Measurements from ENCODE around the gene CLEC20A. TPM values are rescaled to one million over a fixed set of nuclear protein-coding genes. Genes with fewer than 3 reads are reported as not detected.

Gene CLEC20A
- total RNA-seq, 2 donors from 2014 or later: 3.0 TPM; not detected in 1

GRCh38 chr1:178464141-178464540 lies 32.6 kb downstream of the CLEC20A start:
- no peak for DNase-seq (ENCODE audit: low spot score)
- no peak for ATAC-seq (ENCODE audit: insufficient number of reproducible peaks, low FRiP score, low read depth)
- Histone ChIP-seq H3K27ac (no peak overlapping the region), H3K4me3 (no peak overlapping the region), H3K4me1 (ENCODE audit: control insufficient read depth in 1 of 2, low read depth in 2 of 2) (peaks cover 9 to 21% of the 10 kb centered on the region in 2 donors), H3K36me3 (peaks cover 19% of the 10 kb centered on the region), H3K9me3 (no peaks in the 10 kb centered on the region), H3K27me3 (replicated peaks; ENCODE audit: insufficient read depth) (no peaks in the 10 kb centered on the region)
- no peak for TF ChIP-seq CTCF (IDR thresholded peaks at IDR 0.05)

- ATAC-seq (ENCODE audit: insufficient number of reproducible peaks, low FRiP score, low read depth): no peak
- Histone ChIP-seq H3K9me3 (no peaks in the 10 kb centered on the region), H3K27ac (no peak overlapping the region), H3K4me3 (no peak overlapping the region), H3K36me3 (peaks cover 9% of the 10 kb centered on the region), H3K4me1 (ENCODE audit: control insufficient read depth in 1 of 2, low read depth in 2 of 2) (peaks cover 9 to 21% of the 10 kb centered on the region in 2 donors), H3K27me3 (replicated peaks; ENCODE audit: insufficient read depth) (no peaks in the 10 kb centered on the region)
- no peak for TF ChIP-seq CTCF (IDR thresholded peaks at IDR 0.05)
- no peak for DNase-seq (ENCODE audit: low spot score)
These were observed 35.1 kb downstream of the CLEC20A start for GRCh38 chr1:178461701-178462100.

DNA sequence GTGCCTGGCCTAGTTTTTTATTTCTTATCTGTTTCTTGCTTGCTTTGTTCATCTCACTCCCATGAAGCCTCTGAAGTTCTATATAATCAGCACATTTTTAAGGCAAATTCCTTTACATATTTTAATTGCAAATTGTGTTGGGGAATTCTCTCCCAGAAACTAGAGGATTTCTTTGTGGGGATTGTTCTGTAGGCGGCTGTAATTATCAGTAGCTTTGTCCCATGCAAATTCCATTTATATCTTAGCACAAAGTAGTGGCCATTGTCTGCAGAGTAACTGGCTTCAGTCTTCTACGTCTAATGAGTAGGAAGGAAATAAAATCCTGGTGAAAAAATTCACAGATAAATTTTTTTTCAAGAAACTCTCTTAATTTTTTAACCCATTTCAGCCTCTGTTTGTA lies 35.7 kb downstream of the CLEC20A start:
- no peak overlapping the region for H3K4me3 ChIP-seq
- no peak overlapping the region for H3K27ac ChIP-seq
- H3K27me3 ChIP-seq (replicated peaks; ENCODE audit: insufficient read depth): no peaks in the 10 kb centered on the region
- no peak for DNase-seq (ENCODE audit: low spot score)
- no peaks in the 10 kb centered on the region for H3K9me3 ChIP-seq
- TF ChIP-seq CTCF (IDR thresholded peaks at IDR 0.05): no peak
- peaks cover 3% of the 10 kb centered on the region for H3K36me3 ChIP-seq
- ATAC-seq (ENCODE audit: insufficient number of reproducible peaks, low FRiP score, low read depth): no peak
- H3K4me1 ChIP-seq (ENCODE audit: control insufficient read depth in 1 of 2, low read depth in 2 of 2): peaks cover 9 to 21% of the 10 kb centered on the region in 2 donors

- no peaks in the 10 kb centered on the region for H3K27me3 ChIP-seq (replicated peaks; ENCODE audit: insufficient read depth)
- no peak overlapping the region for H3K4me3 ChIP-seq
- H3K36me3 ChIP-seq: no peaks in the 10 kb centered on the region
- no peaks in the 10 kb centered on the region for H3K9me3 ChIP-seq
- ATAC-seq (ENCODE audit: insufficient number of reproducible peaks, low FRiP score, low read depth) (no peak), DNase-seq (ENCODE audit: low spot score) (no peak)
- TF ChIP-seq CTCF (IDR thresholded peaks at IDR 0.05): no peak
- H3K27ac ChIP-seq: no peak overlapping the region
- no peaks in the 10 kb centered on the region for H3K4me1 ChIP-seq (ENCODE audit: control insufficient read depth in 1 of 2, low read depth in 2 of 2)
These were observed 38.6 kb downstream of the CLEC20A start for GRCh38 chr1:178458203-178458602.

- ATAC-seq (ENCODE audit: insufficient number of reproducible peaks, low FRiP score, low read depth) (no peak), DNase-seq (ENCODE audit: low spot score) (no peak)
- no peak overlapping the region for H3K27ac ChIP-seq
- no peak overlapping the region for H3K4me3 ChIP-seq
- H3K4me1 ChIP-seq (ENCODE audit: control insufficient read depth in 1 of 2, low read depth in 2 of 2): no peaks in the 10 kb centered on the region
- TF ChIP-seq CTCF (IDR thresholded peaks at IDR 0.05): no peak
- H3K36me3 ChIP-seq: peaks cover 2% of the 10 kb centered on the region
- H3K27me3 ChIP-seq (replicated peaks; ENCODE audit: insufficient read depth): no peaks in the 10 kb centered on the region
- H3K9me3 ChIP-seq: no peaks in the 10 kb centered on the region
These were observed 39.1 kb downstream of the CLEC20A start for GRCh38 chr1:178457651-178458050.

Data from thoracic aorta (tissue), 2 donors.